NOMO-1 treated with DMSO at 0.1 percent for 48 hours (cell line): ENCODE results near the gene SREBF1.

Source experiments
- DNase-seq: peaks from one replicate; lab custom pipeline; 2025; ENCODE audit not compliant: unreplicated experiment; lab: John Stamatoyannopoulos, UW

The SREBF1 gene

GRCh38 chr17:17783116-17783824 is 53.5 kb downstream of the SREBF1 start:
- no peak for DNase-seq

DNA sequence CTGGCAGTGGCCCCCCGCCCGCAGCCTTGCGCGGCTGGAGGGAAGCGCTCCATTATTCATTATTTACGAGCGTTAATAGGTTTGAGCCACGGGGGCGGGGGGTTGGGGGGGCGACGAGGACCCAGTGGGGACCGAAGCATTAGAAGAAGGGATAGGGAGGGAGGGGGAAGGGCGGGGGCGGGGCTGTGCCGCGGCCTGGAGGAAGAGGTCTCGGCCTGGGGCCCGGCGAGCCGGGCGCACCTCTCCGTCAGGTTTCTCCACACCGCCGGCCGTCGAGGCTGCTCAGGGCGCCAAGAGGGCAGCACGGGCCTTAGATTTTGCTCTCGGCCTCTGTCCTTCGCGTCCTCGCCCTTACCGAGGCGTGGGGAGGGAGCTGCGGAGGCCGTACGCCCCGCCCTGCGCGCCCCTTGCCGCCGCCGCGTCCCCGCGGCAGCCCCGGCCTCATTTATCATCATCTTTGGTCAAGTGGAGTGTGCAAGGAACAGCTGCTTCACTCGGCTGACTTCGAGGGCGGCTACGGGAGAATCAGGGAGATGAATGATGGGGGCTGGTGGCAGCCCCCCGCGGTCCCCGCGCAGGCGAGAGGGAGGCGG is 54.2 kb downstream of the SREBF1 start:
- DNase-seq = no peak

- DNase-seq = no peak
These were observed 54.9 kb downstream of the SREBF1 start for GRCh38 chr17:17781591-17782496.

DNA sequence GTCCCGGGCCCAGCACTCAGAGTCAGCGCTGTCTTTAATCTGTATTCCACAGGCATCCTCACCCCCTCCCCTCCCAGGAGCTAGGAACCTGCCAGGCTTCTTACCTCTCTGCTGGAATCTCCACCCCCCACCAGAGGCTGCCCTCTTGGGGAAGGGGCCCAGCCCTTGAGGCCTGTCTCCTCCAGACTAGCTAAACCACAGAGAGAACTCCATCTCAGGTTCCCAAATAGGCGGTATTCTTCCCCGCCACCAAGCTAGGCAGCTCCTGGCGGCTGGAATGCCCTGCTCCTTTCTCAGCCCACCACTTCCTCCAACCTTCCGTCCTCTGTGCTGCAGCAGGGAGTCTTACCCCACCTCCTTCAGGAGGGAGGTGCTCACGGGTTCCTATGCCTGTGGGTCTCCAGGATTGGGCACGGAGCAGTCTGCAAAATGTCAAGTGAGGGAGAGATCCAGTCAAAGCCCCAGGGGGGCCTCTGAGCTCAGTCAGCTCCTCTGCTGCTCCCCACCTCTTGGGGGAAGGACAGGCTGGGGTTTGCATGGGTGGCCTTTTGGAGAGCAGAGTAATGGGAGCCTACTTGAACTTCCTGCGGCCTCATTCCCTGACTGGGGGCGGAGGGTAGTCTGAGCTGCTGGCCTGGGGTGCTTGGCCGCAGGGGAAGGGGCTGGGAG is 55.7 kb downstream of the SREBF1 start:
- DNase-seq = no peak

DNA sequence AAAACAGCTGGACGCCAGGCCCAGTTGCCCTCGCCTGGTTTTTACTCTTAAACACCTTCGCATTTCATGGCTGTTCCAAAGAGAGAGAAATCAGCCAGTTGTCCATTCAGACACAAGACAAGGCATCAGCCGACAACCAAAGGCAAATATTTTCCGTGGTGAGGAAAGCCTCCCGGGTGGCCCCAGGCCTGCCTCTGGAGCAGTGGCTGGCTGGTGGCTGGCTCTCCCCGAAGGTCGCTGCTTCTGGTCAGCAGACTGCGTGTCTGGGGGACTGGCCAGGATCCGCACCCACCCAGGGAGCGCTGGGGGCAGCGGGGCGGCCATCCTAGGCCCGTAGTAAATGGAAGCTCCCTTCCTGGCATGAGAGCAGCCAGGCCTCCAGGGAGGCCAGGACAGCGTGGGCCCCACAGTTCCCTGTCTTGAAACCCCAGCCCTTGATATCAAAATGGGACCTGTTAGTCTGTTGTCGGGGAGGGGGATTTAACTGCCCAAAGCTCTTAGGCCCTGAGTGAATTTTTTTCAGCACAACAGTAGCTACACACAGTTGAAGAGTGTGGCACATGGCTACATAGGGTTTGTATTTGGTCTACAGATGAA is 57.7 kb downstream of the SREBF1 start:
- DNase-seq = no peak

GRCh38 chr17:17778308-17779014 is 58.3 kb downstream of the SREBF1 start:
- no peak for DNase-seq

DNA sequence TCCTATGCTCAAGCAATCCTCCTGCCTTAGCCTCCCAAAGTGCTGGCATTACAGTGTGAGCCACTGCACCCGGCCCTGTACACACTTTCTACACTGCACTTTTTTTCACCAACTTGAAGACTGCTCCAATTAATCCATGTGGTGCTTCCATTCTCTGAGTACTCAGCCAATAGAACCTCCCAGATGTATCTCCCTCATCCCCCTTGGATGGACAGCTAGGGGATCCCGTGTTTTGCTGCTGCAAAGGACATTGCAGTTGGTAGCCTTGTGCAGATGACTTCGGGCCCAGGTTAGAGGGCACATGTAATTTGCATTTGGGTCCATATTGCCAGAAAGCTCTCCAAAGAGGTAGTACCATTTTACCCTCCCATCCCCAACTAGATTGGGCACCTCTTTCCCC is 59.9 kb downstream of the SREBF1 start:
- DNase-seq = no peak

GRCh38 chr17:17774009-17774881 is 62.5 kb downstream of the SREBF1 start:
- DNase-seq = no peak

- no peak for DNase-seq
These were observed 64.6 kb downstream of the SREBF1 start for GRCh38 chr17:17772231-17772630.

DNA sequence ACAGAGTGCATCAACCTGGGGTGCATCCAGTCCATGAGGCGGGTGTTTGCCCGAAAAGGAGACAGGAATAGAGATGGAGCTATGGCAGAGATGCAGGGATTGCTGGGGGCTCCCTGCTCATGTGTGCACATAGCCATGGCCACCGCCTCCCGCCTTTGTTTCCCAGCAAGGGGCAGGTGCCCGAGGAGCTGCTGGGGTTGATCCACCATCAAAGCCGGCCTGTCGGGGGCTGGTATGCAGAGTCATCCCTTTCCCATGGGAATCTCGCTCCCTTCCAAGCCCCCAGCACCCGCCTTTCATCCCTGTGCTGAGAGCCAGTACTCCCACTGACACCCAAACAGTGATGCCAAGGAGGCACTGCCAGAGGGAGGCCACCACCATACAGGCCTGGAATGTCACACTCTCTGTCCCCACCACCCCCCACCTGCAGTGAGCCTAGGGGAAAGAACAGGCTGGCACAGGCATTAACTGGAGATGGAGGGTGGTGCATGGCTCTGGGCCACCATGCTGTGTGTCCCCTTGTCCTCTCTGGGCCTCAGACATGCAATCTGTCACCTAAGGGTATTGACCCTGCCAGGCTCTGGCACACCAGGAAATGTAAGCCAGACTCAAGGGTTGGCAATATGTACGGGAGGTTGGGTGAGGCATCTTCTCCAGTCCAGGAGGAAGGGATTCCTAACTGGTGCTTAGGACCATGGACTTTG is 65.1 kb downstream of the SREBF1 start:
- no peak for DNase-seq

- no peak for DNase-seq
These were observed 66.1 kb downstream of the SREBF1 start for GRCh38 chr17:17770632-17771044.

DNA sequence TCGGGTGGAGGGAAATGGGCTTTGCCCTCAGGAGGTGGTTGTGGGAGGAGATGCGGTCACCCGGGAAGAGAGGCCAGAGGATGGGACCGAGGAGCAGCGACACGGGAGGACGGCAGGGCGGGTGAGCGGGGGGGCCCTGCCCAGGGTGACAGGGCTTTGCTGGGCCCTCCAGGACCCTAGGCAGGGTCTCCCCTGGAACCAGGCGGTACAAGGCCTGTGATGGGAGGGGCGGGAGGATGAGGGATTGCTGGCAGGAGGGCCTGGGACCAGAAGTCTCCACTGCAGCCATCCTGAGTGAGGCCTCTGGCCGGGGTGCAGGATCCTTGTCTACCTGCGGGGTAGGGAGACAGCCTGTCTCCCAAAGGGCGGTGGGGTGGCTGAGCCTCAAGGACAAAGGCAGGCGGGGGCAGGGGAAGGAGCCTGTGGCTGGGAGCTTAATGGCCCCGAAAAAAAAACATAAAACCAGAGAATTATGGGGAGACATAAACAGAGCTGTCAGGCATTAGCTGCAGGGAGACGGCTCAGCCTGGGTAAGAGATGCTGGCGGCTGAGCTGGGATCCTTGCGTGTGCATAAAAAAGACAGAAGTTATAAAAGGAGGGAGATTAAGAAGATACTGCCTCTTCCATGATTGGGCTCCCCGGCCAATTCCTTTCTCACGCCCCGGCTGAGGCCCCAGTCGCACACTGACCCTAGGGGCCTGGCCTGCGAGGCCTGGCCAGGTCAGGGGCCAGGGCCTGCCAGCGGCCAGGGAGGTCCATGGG is 66.7 kb downstream of the SREBF1 start:
- DNase-seq = no peak

GRCh38 chr17:17768424-17769088 is 68.2 kb downstream of the SREBF1 start:
- DNase-seq = no peak

- no peak for DNase-seq
These were observed 68.8 kb downstream of the SREBF1 start for GRCh38 chr17:17767887-17768418.

GRCh38 chr17:17767154-17767869 is 69.5 kb downstream of the SREBF1 start:
- no peak for DNase-seq

DNA sequence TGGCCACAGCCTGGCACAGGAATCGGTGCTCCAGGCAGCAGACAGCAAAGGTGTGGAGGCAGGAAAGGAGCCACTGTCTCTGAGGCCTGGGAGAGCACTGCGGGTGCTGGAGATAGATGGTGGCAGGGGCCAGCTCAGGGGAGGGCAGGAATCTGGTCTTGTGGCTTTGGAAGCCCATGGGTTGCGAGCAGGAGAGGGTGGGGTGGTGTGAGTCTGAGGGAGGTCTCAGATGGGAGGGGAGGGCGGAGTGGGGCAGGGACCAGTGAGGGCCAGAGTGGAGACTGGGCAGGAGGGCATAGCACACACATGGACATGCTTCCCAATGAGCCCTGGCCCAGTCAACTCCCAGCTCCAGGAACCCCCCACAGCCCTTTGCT is 70.1 kb downstream of the SREBF1 start:
- no peak for DNase-seq
